ENCODE results near the gene ATXN2.

DNA sequence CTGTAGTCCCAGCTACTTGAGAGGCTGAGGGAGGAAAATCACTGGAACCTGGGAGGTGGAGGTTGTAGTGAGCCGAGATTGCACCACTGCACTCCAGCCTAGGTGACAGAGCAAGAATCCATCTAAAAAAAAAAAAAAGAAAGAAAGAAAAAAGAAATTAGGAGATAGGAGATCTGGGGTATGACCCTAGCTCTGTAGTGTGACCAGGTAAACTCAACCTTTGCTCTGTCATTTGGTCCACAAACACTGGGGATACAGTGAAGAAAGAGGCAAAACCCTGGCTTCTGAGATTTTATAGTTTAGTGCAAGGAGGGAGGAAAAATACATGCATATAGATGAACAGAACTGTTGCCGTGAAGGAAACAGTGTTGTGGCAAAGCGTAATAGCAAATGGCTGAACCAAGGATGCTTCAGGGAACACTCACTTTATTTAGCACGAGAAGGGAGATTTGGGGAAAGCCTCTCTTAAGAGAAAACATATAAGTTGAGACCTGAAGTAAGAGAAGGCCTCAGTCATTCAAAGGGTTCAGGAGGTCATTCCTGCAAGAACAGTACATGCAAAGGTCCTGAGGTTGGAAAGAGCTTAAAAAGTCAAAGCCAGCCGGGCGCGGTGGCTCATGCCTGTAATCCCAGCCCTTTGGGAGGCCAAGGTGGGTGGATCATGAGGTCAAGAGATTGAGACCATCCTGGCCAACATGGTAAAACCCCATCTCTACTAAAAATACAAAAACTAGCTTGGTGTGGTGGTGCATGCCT is 29.6 kb upstream of the ATXN2 start:
- TF ChIP-seq POLR2A (IDR thresholded peaks at IDR 0.05) = no peak
- TF ChIP-seq, protein P1, sequence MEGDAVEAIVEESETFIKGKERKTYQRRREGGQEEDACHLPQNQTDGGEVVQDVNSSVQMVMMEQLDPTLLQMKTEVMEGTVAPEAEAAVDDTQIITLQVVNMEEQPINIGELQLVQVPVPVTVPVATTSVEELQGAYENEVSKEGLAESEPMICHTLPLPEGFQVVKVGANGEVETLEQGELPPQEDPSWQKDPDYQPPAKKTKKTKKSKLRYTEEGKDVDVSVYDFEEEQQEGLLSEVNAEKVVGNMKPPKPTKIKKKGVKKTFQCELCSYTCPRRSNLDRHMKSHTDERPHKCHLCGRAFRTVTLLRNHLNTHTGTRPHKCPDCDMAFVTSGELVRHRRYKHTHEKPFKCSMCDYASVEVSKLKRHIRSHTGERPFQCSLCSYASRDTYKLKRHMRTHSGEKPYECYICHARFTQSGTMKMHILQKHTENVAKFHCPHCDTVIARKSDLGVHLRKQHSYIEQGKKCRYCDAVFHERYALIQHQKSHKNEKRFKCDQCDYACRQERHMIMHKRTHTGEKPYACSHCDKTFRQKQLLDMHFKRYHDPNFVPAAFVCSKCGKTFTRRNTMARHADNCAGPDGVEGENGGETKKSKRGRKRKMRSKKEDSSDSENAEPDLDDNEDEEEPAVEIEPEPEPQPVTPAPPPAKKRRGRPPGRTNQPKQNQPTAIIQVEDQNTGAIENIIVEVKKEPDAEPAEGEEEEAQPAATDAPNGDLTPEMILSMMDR (IDR thresholded peaks at IDR 0.05 in 4 of 5, conservative IDR thresholded peaks at IDR 0.05 in 1 of 5) = no peak
